BLaER1 treated with 17β-estradiol and CSF1 and Interleukin-3, amounts not matched to agents 10 nM and 100 nM (cell line): ENCODE measurements around the gene SPDYC.

Source experiments
- H3K27ac ChIP-seq, 11 experiments: shearing (Covaris generic); formaldehyde crosslinking; 2 replicates each; pipeline ENCODE4 v1.8.1; 2022
- H3K27me3 ChIP-seq, 11 experiments: shearing (Covaris generic); formaldehyde crosslinking; 2 replicates each; pipeline ENCODE4 v1.8.1; 2022
- H3K36me3 ChIP-seq, 11 experiments: shearing (Covaris generic); formaldehyde crosslinking; 2 replicates each; pipeline ENCODE4 v1.8.1; 2022
- H3K4me1 ChIP-seq, 10 experiments: shearing (Covaris generic); formaldehyde crosslinking; 2 replicates each; pipeline ENCODE4 v1.8.1; 2022
- H3K4me2 ChIP-seq, 11 experiments: shearing (Covaris generic); formaldehyde crosslinking; 2 replicates each; pipeline ENCODE4 v1.8.1; 2022
- H3K4me3 ChIP-seq, 10 experiments: shearing (Covaris generic); formaldehyde crosslinking; 2 replicates each; pipeline ENCODE4 v1.8.1; 2022
- H3K9ac ChIP-seq, 11 experiments: shearing (Covaris generic); formaldehyde crosslinking; 2 replicates each; pipeline ENCODE4 v1.8.1; 2022
- H3K9me3 ChIP-seq, 11 experiments: shearing (Covaris generic); formaldehyde crosslinking; replicated peaks in 1 of 11; 2 replicates each; pipeline ENCODE4 v1.8.1; 2022
- H4K20me1 ChIP-seq, 11 experiments: shearing (Covaris generic); formaldehyde crosslinking; 2 replicates each; pipeline ENCODE4 v1.8.1; 2022
- Cebpa-rat ChIP-seq, 11 experiments: shearing (Covaris generic); IDR thresholded peaks; 2 replicates each; pipeline ENCODE4 v1.8.1; 2022

The SPDYC gene

DNA sequence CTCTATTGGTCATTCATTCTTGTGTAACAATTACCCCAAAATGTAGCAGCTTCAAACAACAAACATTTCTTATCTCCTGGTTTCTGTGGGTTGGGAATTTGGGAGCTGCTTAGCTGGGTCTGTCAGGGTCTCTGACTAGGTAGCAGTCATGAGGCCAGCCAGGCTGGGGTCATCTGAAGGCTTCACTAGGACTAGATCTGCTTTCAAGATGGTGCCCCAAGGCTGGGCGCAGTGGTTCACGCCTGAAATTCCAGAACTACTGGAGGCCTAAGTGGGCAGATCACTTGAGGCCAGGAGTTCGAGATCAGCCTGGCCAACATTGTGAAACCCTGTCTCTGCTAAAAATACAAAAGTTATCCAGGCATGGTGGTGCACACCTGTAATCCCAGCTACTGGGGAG, 13.1 kb upstream of the SPDYC start:
- no peak for TF ChIP-seq Cebpa-rat (IDR thresholded peaks at IDR 0.05)
- H4K20me1 ChIP-seq: no peaks in the 10 kb centered on the region
- no peak overlapping the region for H3K4me3 ChIP-seq
- no peak overlapping the region for H3K9ac ChIP-seq
- H3K27me3 ChIP-seq: no peaks in the 10 kb centered on the region
- H3K4me2 ChIP-seq: no peak overlapping the region
- H3K36me3 ChIP-seq: no peaks in the 10 kb centered on the region
- peaks cover 0 to 15% (median 2%) of the 10 kb centered on the region in 10 experiments; a peak in 10 of 20 replicates for H3K4me1 ChIP-seq
- H3K27ac ChIP-seq: no peak overlapping the region
- no peaks in the 10 kb centered on the region for H3K9me3 ChIP-seq

DNA sequence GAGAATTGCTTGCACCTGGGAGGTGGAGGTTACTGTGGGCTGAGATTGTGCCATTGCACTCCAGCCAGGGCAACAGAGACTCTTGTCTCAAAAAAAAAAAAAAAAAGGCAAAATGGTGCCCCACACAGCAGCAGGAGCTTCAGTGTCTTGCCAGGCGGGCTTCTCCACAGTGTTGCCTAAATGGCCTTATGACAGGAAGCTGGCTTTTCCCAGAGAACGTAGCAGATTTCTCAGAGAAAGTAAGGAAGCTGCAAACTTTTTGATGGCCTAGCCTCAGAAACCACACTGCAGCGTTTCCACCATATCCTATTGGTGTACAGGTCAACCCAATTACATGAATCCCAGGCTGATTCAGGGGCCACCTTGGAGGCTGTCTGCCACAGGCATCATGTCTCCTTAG, 12.7 kb upstream of the SPDYC start:
- H3K4me1 ChIP-seq: peaks cover 0 to 11% (median under 1%) of the 10 kb centered on the region in 10 experiments; a peak in 8 of 20 replicates
- H3K4me3 ChIP-seq: no peak overlapping the region

DNA sequence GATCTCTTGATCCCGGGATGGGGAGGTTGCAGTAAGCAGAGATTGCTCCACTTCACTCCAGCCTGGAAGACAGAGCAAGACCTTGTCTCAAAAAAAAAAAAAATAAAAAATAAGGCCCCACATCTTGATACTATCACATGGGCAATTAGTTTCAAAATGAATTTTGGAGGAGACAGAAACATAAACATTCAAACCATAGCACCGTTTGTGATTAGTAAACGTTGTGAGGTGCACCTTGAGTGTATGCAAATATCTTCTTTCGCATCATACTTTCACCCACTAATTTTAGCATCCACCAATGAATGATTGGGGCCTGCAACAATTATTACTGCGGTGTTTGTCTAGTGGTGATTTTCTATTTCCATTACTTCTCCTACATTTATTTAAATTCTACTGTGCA, 11.0 kb upstream of the SPDYC start:
- Histone ChIP-seq H3K27ac (no peak overlapping the region), H3K4me2 (no peak overlapping the region)
- TF ChIP-seq Cebpa-rat (IDR thresholded peaks at IDR 0.05): no peak

More for the DNA sequence above, 12.7 kb upstream of the SPDYC start:
- no peaks in the 10 kb centered on the region for H3K36me3 ChIP-seq
- no peaks in the 10 kb centered on the region for H4K20me1 ChIP-seq
- H3K9me3 ChIP-seq: no peaks in the 10 kb centered on the region
- TF ChIP-seq Cebpa-rat (IDR thresholded peaks at IDR 0.05): no peak
- no peak overlapping the region for H3K4me2 ChIP-seq
- no peak overlapping the region for H3K9ac ChIP-seq
- H3K27me3 ChIP-seq: no peaks in the 10 kb centered on the region
- H3K27ac ChIP-seq: no peak overlapping the region

DNA sequence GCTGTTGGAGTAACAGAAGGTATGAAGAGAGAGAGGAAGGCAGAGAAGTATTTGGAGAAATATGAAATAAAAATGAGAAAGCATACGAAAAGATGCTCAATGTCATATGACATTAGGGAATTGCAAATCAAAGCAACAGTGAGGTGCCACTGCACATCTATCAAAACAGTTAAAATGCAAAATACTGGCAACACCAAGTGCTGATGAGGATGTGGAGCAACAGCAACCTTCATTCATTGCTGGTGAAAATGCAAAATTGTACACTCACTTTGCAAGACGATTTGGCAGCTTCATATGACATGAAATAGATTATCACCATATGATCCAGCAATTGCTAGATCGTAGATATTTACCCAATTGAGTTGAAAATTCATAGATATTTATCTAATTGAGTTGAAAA, 9.4 kb upstream of the SPDYC start:
- TF ChIP-seq Cebpa-rat (IDR thresholded peaks at IDR 0.05): no peak
- no peak overlapping the region for H3K27ac ChIP-seq
- H3K4me1 ChIP-seq: no peaks in the 10 kb centered on the region
- H3K36me3 ChIP-seq: no peaks in the 10 kb centered on the region
- no peak overlapping the region for H3K4me2 ChIP-seq
- no peaks in the 10 kb centered on the region for H3K27me3 ChIP-seq
- H3K9ac ChIP-seq: no peak overlapping the region
- no peaks in the 10 kb centered on the region for H4K20me1 ChIP-seq
- no peaks in the 10 kb centered on the region for H3K9me3 ChIP-seq
- H3K4me3 ChIP-seq: no peak overlapping the region

More for the DNA sequence above, 11.0 kb upstream of the SPDYC start:
- no peaks in the 10 kb centered on the region for H4K20me1 ChIP-seq
- H3K4me3 ChIP-seq: no peak overlapping the region
- no peak overlapping the region for H3K9ac ChIP-seq
- no peaks in the 10 kb centered on the region for H3K36me3 ChIP-seq
- no peaks in the 10 kb centered on the region for H3K27me3 ChIP-seq
- no peaks in the 10 kb centered on the region for H3K4me1 ChIP-seq
- no peaks in the 10 kb centered on the region for H3K9me3 ChIP-seq

DNA sequence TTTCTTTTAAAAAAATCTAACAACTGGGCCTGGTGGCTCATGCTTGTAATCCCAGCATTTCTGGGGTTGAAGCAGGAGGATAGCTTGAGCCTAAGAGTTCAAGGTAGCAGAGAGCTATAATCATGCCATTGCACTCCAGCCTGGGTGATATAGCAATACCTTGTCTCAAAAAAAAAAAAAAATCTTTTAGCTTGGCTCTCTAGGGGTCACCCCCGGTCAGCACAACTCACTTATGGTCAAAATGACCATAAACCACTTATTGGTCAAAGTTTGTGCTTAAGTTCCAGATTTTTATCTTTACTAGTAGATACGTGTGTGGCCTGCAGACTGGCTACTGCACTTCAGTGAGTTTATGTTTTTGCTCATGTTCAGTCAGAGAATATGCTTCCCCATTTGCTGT, 6.3 kb upstream of the SPDYC start:
- no peak overlapping the region for H3K4me3 ChIP-seq
- H3K9me3 ChIP-seq: no peaks in the 10 kb centered on the region
- H4K20me1 ChIP-seq: no peaks in the 10 kb centered on the region
- no peak overlapping the region for H3K27ac ChIP-seq
- no peaks in the 10 kb centered on the region for H3K36me3 ChIP-seq
- H3K9ac ChIP-seq: no peak overlapping the region
- no peak for TF ChIP-seq Cebpa-rat (IDR thresholded peaks at IDR 0.05)
- H3K4me1 ChIP-seq: peaks cover 0 to 4% (median 2%) of the 10 kb centered on the region in 10 experiments; a peak in 12 of 20 replicates
- H3K27me3 ChIP-seq: no peaks in the 10 kb centered on the region
- no peak overlapping the region for H3K4me2 ChIP-seq

- Histone ChIP-seq H3K27ac (no peak overlapping the region), H3K36me3 (no peaks in the 10 kb centered on the region), H3K9ac (no peak overlapping the region)
Observed at GRCh38 chr11:65165410-65166317, 4.4 kb upstream of the SPDYC start.

DNA sequence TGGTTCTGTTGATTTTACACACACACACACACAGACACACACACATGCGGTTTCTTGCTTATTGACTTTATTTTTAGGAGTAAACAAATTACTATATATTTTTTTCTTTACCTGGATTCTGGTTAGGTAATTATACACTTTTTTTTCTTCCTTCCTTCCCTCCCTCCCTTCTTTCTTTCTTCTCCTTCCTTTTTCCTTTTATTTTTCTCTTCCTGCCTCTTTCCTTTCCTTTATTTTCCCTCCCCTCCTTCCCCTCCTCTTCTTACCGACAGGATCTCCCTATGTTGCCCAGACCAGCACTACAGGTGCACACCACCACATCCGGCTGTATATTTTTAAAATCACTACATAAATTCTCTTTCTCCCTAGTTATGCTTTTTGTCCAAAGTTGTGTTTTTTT, 3.1 kb upstream of the SPDYC start:
- Histone ChIP-seq H3K27me3 (no peaks in the 10 kb centered on the region), H3K9ac (no peak overlapping the region), H3K4me1 (peaks cover 9 to 25% (median 18%) of the 10 kb centered on the region in 10 experiments), H3K27ac (no peak overlapping the region), H3K4me3 (no peak overlapping the region), H4K20me1 (no peaks in the 10 kb centered on the region), H3K4me2 (no peak overlapping the region), H3K36me3 (no peaks in the 10 kb centered on the region), H3K9me3 (no peaks in the 10 kb centered on the region)
- no peak for TF ChIP-seq Cebpa-rat (IDR thresholded peaks at IDR 0.05)

More at GRCh38 chr11:65165410-65166317, 4.4 kb upstream of the SPDYC start:
- H3K4me2 ChIP-seq: no peak overlapping the region
- no peak overlapping the region for H3K4me3 ChIP-seq
- H3K27me3 ChIP-seq: no peaks in the 10 kb centered on the region
- no peak for TF ChIP-seq Cebpa-rat (IDR thresholded peaks at IDR 0.05)
- H4K20me1 ChIP-seq: no peaks in the 10 kb centered on the region
- no peaks in the 10 kb centered on the region for H3K9me3 ChIP-seq
- peaks cover 9 to 19% (median 17%) of the 10 kb centered on the region in 10 experiments for H3K4me1 ChIP-seq

DNA sequence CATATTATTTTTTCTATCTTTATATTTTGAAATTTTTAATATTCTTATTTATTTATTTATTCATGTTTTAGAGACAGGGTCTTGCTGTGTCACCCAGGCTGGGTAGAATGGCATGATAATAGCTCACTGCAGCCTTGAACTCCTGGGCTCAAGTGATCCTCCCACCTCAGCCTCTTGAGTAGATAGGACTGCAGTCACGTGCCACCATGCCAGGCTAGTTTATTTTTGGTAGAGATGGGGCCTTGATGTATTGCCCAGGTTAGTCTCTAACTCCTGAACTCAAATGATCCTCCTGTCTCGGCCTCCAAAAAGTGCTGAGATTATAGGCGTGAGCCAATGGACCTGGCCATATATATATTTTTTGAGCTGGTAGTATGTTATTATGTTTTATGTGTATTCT, 2.4 kb upstream of the SPDYC start:
- Histone ChIP-seq H3K4me3 (no peak overlapping the region), H3K9me3 (no peaks in the 10 kb centered on the region), H3K27me3 (no peaks in the 10 kb centered on the region), H3K36me3 (no peaks in the 10 kb centered on the region), H3K9ac (no peak overlapping the region), H3K4me2 (no peak overlapping the region), H4K20me1 (no peaks in the 10 kb centered on the region), H3K4me1 (peaks cover 9 to 25% (median 18%) of the 10 kb centered on the region in 10 experiments), H3K27ac (no peak overlapping the region)
- TF ChIP-seq Cebpa-rat (IDR thresholded peaks at IDR 0.05): no peak

DNA sequence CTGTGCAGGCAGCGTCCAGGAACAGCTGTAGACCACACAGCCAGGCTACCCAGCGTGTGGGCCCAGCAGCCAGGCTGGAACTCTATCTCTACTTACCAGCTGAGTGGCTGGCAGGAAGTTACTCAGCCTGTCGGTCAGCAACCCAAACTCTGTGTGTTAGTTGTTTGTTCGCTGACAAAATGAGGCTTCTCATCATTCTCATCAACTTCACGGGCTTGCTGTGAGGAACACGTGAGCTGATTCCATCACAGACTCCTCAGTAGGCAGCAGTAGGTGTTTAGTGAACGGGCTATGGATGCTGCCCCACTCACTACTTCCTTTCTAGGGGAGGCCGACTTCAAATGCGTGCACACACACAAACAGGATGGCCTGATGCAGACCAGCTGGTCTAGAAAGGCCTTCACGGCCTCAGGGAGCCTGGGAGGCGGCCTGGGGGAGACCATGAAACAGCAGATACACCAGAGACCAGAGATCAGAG, 830 bp upstream of the SPDYC start:
- no peaks in the 10 kb centered on the region for H3K9me3 ChIP-seq
- no peaks in the 10 kb centered on the region for H3K36me3 ChIP-seq
- H3K27ac ChIP-seq: peak overlapping the region; percentile 14 to 78 (median 57); a peak in 20 of 22 replicates
- no peak overlapping the region for H3K4me3 ChIP-seq
- H4K20me1 ChIP-seq: no peaks in the 10 kb centered on the region
- H3K4me2 ChIP-seq: peak overlapping the region in 8 of 11 experiments; percentile 2 to 57 (median 41); a peak in 12 of 22 replicates
- H3K27me3 ChIP-seq: no peaks in the 10 kb centered on the region
- H3K9ac ChIP-seq: peak overlapping the region in 9 of 11 experiments; percentile 14 to 62 (median 53); a peak in 15 of 22 replicates
- H3K4me1 ChIP-seq: peaks cover 9 to 25% (median 18%) of the 10 kb centered on the region in 10 experiments
- no peak for TF ChIP-seq Cebpa-rat (IDR thresholded peaks at IDR 0.05)
